Measurements from ENCODE around the gene ROMO1. TPM values are rescaled to one million over a fixed set of nuclear protein-coding genes. Genes with fewer than 3 reads are reported as not detected.

ROMO1 gene
- total and polyA plus RNA-seq, 2 of the 8 experiments (the other 6 are each of a cell fraction or from before 2014, with no cell fraction given): 164 to 702 TPM

DNA sequence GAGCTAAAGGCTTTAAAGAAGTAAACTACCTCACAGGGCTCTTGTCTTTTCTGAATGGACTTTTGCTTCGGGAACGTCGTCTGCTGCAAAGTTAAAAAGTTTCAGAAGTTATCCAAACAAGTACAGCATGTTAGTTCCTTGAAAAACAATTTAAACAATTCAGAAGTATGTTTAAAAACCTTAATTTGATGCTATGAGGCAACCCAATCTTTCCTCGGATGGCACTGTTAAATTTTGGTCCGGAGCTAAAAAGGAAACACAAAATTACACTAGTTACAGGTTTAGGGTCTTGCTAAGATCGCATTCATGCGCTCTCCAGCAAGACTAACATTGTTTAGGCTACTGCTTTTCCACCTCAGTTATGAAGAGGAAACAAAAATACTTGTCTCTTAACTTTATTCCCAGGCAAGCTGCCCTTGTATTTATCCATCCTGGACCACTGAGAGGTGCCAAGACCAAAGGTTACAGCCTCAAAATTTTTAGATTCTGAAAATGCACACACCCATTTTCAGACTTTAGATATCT, 30.1 kb downstream of the ROMO1 start:
- Histone ChIP-seq H2AFZ (ENCODE audit: low read length) (no peak overlapping the region), H3K4me3 (ENCODE audit: extremely low read depth in 1 of 4, insufficient read depth in 2 of 4, low read depth in 3 of 4, low read length in 4 of 4) (no peak overlapping the region), H3K79me2 (ENCODE audit: control insufficient read depth in 1 of 2, insufficient read depth in 2 of 2, low read length in 2 of 2) (peaks cover 2 to 90% of the 10 kb centered on the region in 2 experiments; a peak in 3 of 4 replicates), H4K20me1 (replicated peaks in 1 of 2; ENCODE audit: control insufficient read depth in 1 of 2, insufficient read depth in 2 of 2, low read length in 2 of 2) (peaks cover 23 to 26% of the 10 kb centered on the region in 2 experiments), H3K4me2 (ENCODE audit: insufficient read depth in 1 of 2, low read depth in 2 of 2, low read length in 2 of 2) (no peak overlapping the region), H3K4ac (replicated peaks; ENCODE audit: insufficient read length, low read depth, low read length) (no peak overlapping the region), H4K8ac (ENCODE audit: extremely low read depth, insufficient read depth, low read length) (no peak overlapping the region), H4K91ac (replicated peaks; ENCODE audit: insufficient read length, low read length) (no peak overlapping the region), H4K5ac (ENCODE audit: insufficient read length, low read depth, low read length) (no peak overlapping the region), H3K9me3 (ENCODE audit: insufficient read depth in 2 of 2, low read depth in 1 of 2, low read length in 1 of 2) (no peaks in the 10 kb centered on the region), H2BK5ac (ENCODE audit: low read depth, low read length) (no peak overlapping the region), H3K56ac (replicated peaks; ENCODE audit: insufficient read length, low read depth, low read length) (no peak overlapping the region), H3K27me3 (replicated peaks in 1 of 4; ENCODE audit: control insufficient read depth in 3 of 4, extremely low read depth in 1 of 4, insufficient read depth in 3 of 4, low read length in 3 of 4) (no peaks in the 10 kb centered on the region), H2AK5ac (ENCODE audit: low read depth, low read length) (no peak overlapping the region), H3K4me1 (replicated peaks in 1 of 4; ENCODE audit: control insufficient read depth in 3 of 4, insufficient read depth in 4 of 4, low read length in 3 of 4) (no peaks in the 10 kb centered on the region), H3K18ac (ENCODE audit: extremely low read depth, low read length) (no peak overlapping the region), H3K36me3 (ENCODE audit: control insufficient read depth in 2 of 4, insufficient read depth in 4 of 4, low read length in 3 of 4) (peaks cover 59 to 98% (median 92%) of the 10 kb centered on the region in 4 experiments), H2BK15ac (ENCODE audit: low read length) (no peak overlapping the region), H3K9ac (replicated peaks in 1 of 4; ENCODE audit: extremely low read depth in 1 of 4, low read depth in 3 of 4, low read length in 3 of 4) (no peak overlapping the region), H3K23ac (ENCODE audit: insufficient read length) (no peak overlapping the region), H3K14ac (ENCODE audit: insufficient read length) (no peak overlapping the region), H3K79me1 (ENCODE audit: low read depth, low read length) (peaks cover 3% of the 10 kb centered on the region), H2BK12ac (ENCODE audit: low read depth, low read length) (no peak overlapping the region), H2BK20ac (ENCODE audit: low read length) (no peak overlapping the region), H3K23me2 (ENCODE audit: low read depth, low read length) (no peaks in the 10 kb centered on the region), H3K27ac (ENCODE audit: low read depth, low read length) (no peak overlapping the region), H2BK120ac (replicated peaks; ENCODE audit: low read depth, low read length) (no peak overlapping the region)
- POLR2A ChIA-PET (ENCODE audit: partially characterized antibody): interaction anchor here (1.0 to 45.3 kb wide), 5 partner anchors 1 to 66 kb away, joined by 3 to 2341 read pairs (median 4); partner anchors contain the start of genes NFS1, RBM39 and ROMO1
- WGBS, 2 experiments (ENCODE audit: extremely low coverage in 1 of 2, insufficient coverage in 1 of 2, insufficient read length in 1 of 2, insufficient replicate concordance in 2 of 2, low coverage in 1 of 2, low lambda C conversion rate in 2 of 2, missing lambda C conversion rate in 1 of 2): 92% methylated on average over 7 of the region's 7 CpGs; no CpG with 5 or more reads in 1 of the 2 experiments
- FAIRE-seq: no peak
- TF ChIP-seq CTBP2 (IDR thresholded peaks at IDR 0.05; ENCODE audit: borderline replicate concordance, insufficient read depth, insufficient read length, low read length) (no peak), POU5F1 (IDR thresholded peaks at IDR 0.05; ENCODE audit: low read depth, low read length) (no peak), TCF12 (IDR thresholded peaks at IDR 0.05; ENCODE audit: low read depth, low read length) (no peak), USF2 (IDR thresholded peaks at IDR 0.05; ENCODE audit: low read length) (no peak), JUND (IDR thresholded peaks at IDR 0.05; ENCODE audit: low read length) (no peak), YY1 (IDR thresholded peaks at IDR 0.05; ENCODE audit: low read depth, low read length) (no peak), POLR2AphosphoS5 (IDR thresholded peaks at IDR 0.05; ENCODE audit: low read depth, low read length) (peak; percentile 41; the same call in 1 of the 2 replicates)
- CTCF ChIA-PET (ENCODE audit: partially characterized antibody): interaction anchor here (0.6 to 2.2 kb wide), 5 partner anchors 10 to 250 kb away, joined by 3 to 8 read pairs (median 3); no protein-coding TSS in a partner anchor
- DNase-seq (ENCODE audit: low read depth in 1 of 2, low spot score in 2 of 2): no peak
